ENCODE results near the gene FEM1C.

The FEM1C gene

DNA sequence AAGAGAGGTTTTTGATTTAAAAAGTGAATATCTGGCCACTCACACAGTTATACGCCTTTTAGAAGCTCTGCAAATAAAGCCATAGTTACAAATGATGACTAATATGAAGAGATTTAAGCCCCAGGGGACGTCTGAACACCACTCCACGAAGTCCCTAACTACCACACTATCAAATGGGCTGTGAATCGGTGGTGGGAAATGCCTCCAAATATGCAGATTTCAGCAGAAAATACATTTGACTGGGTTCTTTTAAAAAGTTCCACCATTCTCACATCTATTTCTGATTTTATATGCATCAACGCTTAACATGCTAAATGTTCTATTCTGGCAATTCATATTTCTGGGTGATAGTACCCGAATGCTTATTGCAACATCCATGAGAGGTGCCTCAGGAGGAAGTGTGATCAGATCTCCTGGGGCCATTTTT, 35.2 kb upstream of the FEM1C start:
- CTCF ChIA-PET = no interaction called here

DNA sequence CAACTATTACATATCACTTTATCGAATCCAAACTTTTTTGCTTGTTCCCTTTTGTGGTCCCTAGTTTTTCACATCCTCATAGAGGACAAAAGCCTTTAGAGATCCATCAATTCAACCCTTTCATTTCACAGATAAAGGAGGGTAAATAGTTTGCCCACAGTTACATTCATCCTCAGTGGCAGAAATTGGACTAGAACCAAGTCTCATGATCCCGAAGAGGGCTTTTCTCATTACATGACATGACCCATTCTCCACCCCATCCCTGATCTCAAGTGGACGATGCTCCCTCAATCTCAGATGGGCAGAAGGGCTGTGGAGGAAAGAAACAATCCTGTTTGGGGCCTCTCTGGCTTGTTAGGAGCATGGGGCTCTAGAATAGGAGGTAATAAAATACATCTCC, 34.6 kb upstream of the FEM1C start:
- Histone ChIP-seq H3K27ac (ENCODE audit: extremely low read depth, low read depth, low read length) (no peak overlapping the region), H3K9me3 (ENCODE audit: control insufficient read depth, insufficient read depth, low read depth, low read length) (no peaks in the 10 kb centered on the region), H3K36me3 (ENCODE audit: control insufficient read depth in 2 of 2, insufficient read depth in 1 of 2, low read length in 2 of 2) (no peaks in the 10 kb centered on the region), H3K4me1 (ENCODE audit: control insufficient read depth, insufficient read depth, low read length) (no peaks in the 10 kb centered on the region), H3K4me3 (ENCODE audit: low read depth, low read length) (no peak overlapping the region)
- no peak for TF ChIP-seq ZNF24 (tag by site-specific recombination; IDR thresholded peaks at IDR 0.05)
- no peak for TF ChIP-seq WT1 (tag by site-specific recombination; IDR thresholded peaks at IDR 0.05)
- TF ChIP-seq ZNF214 (tag by site-specific recombination; IDR thresholded peaks at IDR 0.05; ENCODE audit: borderline replicate concordance) = no peak
- TF ChIP-seq MZF1 (tag by site-specific recombination; IDR thresholded peaks at IDR 0.05; ENCODE audit: borderline replicate concordance) = no peak
- TF ChIP-seq SP3 (tag by site-specific recombination; IDR thresholded peaks at IDR 0.05) = no peak
- no peak for TF ChIP-seq ZNF777 (tag by site-specific recombination; IDR thresholded peaks at IDR 0.05; ENCODE audit: borderline replicate concordance)
- TF ChIP-seq, protein P1, sequence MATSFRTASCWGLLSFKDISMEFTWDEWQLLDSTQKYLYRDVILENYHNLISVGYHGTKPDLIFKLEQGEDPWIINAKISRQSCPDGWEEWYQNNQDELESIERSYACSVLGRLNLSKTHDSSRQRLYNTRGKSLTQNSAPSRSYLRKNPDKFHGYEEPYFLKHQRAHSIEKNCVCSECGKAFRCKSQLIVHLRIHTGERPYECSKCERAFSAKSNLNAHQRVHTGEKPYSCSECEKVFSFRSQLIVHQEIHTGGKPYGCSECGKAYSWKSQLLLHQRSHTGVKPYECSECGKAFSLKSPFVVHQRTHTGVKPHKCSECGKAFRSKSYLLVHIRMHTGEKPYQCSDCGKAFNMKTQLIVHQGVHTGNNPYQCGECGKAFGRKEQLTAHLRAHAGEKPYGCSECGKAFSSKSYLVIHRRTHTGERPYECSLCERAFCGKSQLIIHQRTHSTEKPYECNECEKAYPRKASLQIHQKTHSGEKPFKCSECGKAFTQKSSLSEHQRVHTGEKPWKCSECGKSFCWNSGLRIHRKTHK (tag by site-specific recombination; IDR thresholded peaks at IDR 0.05) = no peak
- TF ChIP-seq ZBTB17 (tag by site-specific recombination; IDR thresholded peaks at IDR 0.05) = no peak
- no peak for TF ChIP-seq ZNF37A (tag by site-specific recombination; IDR thresholded peaks at IDR 0.05)
- no peak for TF ChIP-seq ZNF239 (tag by site-specific recombination; IDR thresholded peaks at IDR 0.05)
- TF ChIP-seq ZNF19 (tag by site-specific recombination; IDR thresholded peaks at IDR 0.05; ENCODE audit: low read depth) = no peak
- TF ChIP-seq ZNF169 (tag by site-specific recombination; IDR thresholded peaks at IDR 0.05) = no peak
- no peak for TF ChIP-seq SETDB1 (IDR thresholded peaks at IDR 0.05; ENCODE audit: insufficient read length, low read length)
- TF ChIP-seq, protein P2, sequence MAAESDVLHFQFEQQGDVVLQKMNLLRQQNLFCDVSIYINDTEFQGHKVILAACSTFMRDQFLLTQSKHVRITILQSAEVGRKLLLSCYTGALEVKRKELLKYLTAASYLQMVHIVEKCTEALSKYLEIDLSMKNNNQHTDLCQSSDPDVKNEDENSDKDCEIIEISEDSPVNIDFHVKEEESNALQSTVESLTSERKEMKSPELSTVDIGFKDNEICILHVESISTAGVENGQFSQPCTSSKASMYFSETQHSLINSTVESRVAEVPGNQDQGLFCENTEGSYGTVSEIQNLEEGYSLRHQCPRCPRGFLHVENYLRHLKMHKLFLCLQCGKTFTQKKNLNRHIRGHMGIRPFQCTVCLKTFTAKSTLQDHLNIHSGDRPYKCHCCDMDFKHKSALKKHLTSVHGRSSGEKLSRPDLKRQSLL (tag by site-specific recombination; IDR thresholded peaks at IDR 0.05) = no peak
- CTCF ChIA-PET = no interaction called here
- POLR2A ChIA-PET = no interaction called here

More for the DNA sequence above, 35.2 kb upstream of the FEM1C start:
- Histone ChIP-seq H3K27ac (ENCODE audit: extremely low read depth, low read depth, low read length) (no peak overlapping the region), H3K4me1 (ENCODE audit: control insufficient read depth, insufficient read depth, low read length) (no peaks in the 10 kb centered on the region), H3K4me3 (ENCODE audit: low read depth, low read length) (no peak overlapping the region), H3K36me3 (ENCODE audit: control insufficient read depth in 2 of 2, insufficient read depth in 1 of 2, low read length in 2 of 2) (no peaks in the 10 kb centered on the region), H3K9me3 (ENCODE audit: control insufficient read depth, insufficient read depth, low read depth, low read length) (no peaks in the 10 kb centered on the region)
- TF ChIP-seq ZNF184 (tag by site-specific recombination; IDR thresholded peaks at IDR 0.05) (no peak), ZNF19 (tag by site-specific recombination; IDR thresholded peaks at IDR 0.05; ENCODE audit: low read depth) (no peak), ZNF776 (tag by site-specific recombination; IDR thresholded peaks at IDR 0.05; ENCODE audit: borderline replicate concordance) (no peak), ZNF544 (tag by site-specific recombination; IDR thresholded peaks at IDR 0.05) (no peak), ZNF132 (tag by site-specific recombination; IDR thresholded peaks at IDR 0.05; ENCODE audit: borderline replicate concordance) (no peak), ZSCAN30 (tag by site-specific recombination; IDR thresholded peaks at IDR 0.05) (no peak)
- TF ChIP-seq, protein P1 (tag by site-specific recombination; IDR thresholded peaks at IDR 0.05) = no peak
- POLR2A ChIA-PET = no interaction called here

DNA sequence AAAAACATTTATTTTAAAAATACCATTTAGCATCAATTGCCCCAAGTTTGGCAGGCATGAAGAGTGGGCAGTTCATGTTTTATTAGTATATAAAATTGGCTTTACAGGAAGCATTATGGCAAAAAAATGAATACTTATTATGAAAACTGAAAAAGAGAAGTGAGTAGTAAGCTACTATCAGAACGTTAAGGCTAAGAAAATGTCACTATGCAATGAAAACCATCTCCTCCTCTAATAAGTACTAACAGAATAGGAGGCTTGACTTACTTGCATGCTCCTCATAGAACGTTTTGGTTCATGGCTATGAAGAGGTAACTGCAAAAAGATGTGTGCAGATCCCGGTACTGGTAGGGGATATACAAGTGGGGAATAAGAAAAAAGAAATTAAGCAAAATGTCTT, 34.1 kb upstream of the FEM1C start:
- POLR2A ChIA-PET = no interaction called here
- CTCF ChIA-PET = no interaction called here
- TF ChIP-seq ZNF596 (tag by site-specific recombination; IDR thresholded peaks at IDR 0.05) = no peak
- TF ChIP-seq, protein P3, sequence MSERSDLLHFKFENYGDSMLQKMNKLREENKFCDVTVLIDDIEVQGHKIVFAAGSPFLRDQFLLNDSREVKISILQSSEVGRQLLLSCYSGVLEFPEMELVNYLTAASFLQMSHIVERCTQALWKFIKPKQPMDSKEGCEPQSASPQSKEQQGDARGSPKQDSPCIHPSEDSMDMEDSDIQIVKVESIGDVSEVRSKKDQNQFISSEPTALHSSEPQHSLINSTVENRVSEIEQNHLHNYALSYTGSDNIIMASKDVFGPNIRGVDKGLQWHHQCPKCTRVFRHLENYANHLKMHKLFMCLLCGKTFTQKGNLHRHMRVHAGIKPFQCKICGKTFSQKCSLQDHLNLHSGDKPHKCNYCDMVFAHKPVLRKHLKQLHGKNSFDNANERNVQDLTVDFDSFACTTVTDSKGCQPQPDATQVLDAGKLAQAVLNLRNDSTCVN (tag by site-specific recombination; optimal IDR thresholded peaks at IDR 0.05) = no peak
- TF ChIP-seq ZNF837 (tag by site-specific recombination; IDR thresholded peaks at IDR 0.05) = no peak
- TF ChIP-seq ZNF19 (tag by site-specific recombination; IDR thresholded peaks at IDR 0.05; ENCODE audit: low read depth) = no peak
- TF ChIP-seq, protein P4, sequence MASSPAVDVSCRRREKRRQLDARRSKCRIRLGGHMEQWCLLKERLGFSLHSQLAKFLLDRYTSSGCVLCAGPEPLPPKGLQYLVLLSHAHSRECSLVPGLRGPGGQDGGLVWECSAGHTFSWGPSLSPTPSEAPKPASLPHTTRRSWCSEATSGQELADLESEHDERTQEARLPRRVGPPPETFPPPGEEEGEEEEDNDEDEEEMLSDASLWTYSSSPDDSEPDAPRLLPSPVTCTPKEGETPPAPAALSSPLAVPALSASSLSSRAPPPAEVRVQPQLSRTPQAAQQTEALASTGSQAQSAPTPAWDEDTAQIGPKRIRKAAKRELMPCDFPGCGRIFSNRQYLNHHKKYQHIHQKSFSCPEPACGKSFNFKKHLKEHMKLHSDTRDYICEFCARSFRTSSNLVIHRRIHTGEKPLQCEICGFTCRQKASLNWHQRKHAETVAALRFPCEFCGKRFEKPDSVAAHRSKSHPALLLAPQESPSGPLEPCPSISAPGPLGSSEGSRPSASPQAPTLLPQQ (tag by site-specific recombination; IDR thresholded peaks at IDR 0.05) = no peak
- no peak for TF ChIP-seq ZNF23 (tag by site-specific recombination; IDR thresholded peaks at IDR 0.05; ENCODE audit: borderline replicate concordance)
- TF ChIP-seq TCF7L2 (IDR thresholded peaks at IDR 0.05; ENCODE audit: borderline replicate concordance, low read depth, low read length) = no peak

More for the DNA sequence above, 34.1 kb upstream of the FEM1C start:
- H3K4me1 ChIP-seq (ENCODE audit: control insufficient read depth, insufficient read depth, low read length) = no peaks in the 10 kb centered on the region
- H3K27ac ChIP-seq (ENCODE audit: extremely low read depth, low read depth, low read length) = no peak overlapping the region
- H3K9me3 ChIP-seq (ENCODE audit: control insufficient read depth, insufficient read depth, low read depth, low read length) = no peaks in the 10 kb centered on the region
- H3K36me3 ChIP-seq (ENCODE audit: control insufficient read depth in 2 of 2, insufficient read depth in 1 of 2, low read length in 2 of 2) = no peaks in the 10 kb centered on the region
- no peak overlapping the region for H3K4me3 ChIP-seq (ENCODE audit: low read depth, low read length)
